ENCODE data around the gene FAM241A.

DNA sequence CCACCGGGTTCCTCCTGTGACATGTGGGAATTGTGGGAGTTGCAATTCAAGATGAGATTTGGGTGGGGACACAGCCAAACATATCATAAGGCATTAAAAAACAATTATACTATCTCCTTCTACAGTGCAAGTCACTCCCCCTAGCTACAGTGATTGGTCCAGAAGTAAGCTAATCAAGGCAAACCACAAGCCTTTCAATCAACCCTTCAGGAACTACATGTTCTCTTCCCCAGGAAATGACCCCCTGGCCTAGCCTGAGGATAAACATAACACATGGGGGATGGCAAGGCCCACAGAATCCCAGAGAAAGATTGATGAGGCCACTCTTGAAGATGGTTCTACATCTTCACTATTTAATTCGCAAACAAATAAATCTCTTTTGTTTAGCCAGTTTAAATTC is 25.2 kb upstream of the FAM241A start:
- TF ChIP-seq, protein P1, sequence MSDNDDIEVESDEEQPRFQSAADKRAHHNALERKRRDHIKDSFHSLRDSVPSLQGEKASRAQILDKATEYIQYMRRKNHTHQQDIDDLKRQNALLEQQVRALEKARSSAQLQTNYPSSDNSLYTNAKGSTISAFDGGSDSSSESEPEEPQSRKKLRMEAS (IDR thresholded peaks at IDR 0.05) = no peak
- TF ChIP-seq, protein P2, sequence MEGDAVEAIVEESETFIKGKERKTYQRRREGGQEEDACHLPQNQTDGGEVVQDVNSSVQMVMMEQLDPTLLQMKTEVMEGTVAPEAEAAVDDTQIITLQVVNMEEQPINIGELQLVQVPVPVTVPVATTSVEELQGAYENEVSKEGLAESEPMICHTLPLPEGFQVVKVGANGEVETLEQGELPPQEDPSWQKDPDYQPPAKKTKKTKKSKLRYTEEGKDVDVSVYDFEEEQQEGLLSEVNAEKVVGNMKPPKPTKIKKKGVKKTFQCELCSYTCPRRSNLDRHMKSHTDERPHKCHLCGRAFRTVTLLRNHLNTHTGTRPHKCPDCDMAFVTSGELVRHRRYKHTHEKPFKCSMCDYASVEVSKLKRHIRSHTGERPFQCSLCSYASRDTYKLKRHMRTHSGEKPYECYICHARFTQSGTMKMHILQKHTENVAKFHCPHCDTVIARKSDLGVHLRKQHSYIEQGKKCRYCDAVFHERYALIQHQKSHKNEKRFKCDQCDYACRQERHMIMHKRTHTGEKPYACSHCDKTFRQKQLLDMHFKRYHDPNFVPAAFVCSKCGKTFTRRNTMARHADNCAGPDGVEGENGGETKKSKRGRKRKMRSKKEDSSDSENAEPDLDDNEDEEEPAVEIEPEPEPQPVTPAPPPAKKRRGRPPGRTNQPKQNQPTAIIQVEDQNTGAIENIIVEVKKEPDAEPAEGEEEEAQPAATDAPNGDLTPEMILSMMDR (IDR thresholded peaks at IDR 0.05) = no peak
- TF ChIP-seq GATA3 (IDR thresholded peaks at IDR 0.05; ENCODE audit: borderline replicate concordance) (no peak), POLR2A (IDR thresholded peaks at IDR 0.05; ENCODE audit: low read length) (no peak), CBX2 (IDR thresholded peaks at IDR 0.05; ENCODE audit: borderline replicate concordance, low read depth) (no peak), CEBPB (IDR thresholded peaks at IDR 0.05) (no peak), SMC3 (IDR thresholded peaks at IDR 0.05) (no peak), CBX8 (IDR thresholded peaks at IDR 0.05) (no peak)
- TF ChIP-seq, protein P3, sequence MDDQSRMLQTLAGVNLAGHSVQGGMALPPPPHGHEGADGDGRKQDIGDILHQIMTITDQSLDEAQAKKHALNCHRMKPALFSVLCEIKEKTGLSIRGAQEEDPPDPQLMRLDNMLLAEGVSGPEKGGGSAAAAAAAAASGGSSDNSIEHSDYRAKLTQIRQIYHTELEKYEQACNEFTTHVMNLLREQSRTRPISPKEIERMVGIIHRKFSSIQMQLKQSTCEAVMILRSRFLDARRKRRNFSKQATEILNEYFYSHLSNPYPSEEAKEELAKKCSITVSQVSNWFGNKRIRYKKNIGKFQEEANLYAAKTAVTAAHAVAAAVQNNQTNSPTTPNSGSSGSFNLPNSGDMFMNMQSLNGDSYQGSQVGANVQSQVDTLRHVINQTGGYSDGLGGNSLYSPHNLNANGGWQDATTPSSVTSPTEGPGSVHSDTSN (IDR thresholded peaks at IDR 0.05) = no peak

Data from A549 (cell line).